Measurements from ENCODE around the gene RREB1. TPM values are rescaled to one million over a fixed set of nuclear protein-coding genes. Genes with fewer than 3 reads are reported as not detected.

Gene RREB1
- total and polyA plus RNA-seq, 2 donors (not counting 3 experiments of a cell fraction or from before 2014, with no cell fraction given) = 3.7 to 33.0 TPM

- intact Hi-C loops (cut with micrococcal nuclease) (loop anchor here (1.0 kb wide), 1 partner anchor 130 kb away; no protein-coding TSS in a partner anchor), dilution Hi-C loops (cut with MboI; ENCODE audit: extremely low pct_ligation_motif_present, low sequenced_read_pairs) (no loop called here)
- Histone ChIP-seq H3K27ac (ENCODE audit: insufficient read depth, low read depth, low read length) (no peak overlapping the region), H3K4me1 (ENCODE audit: control insufficient read depth, extremely low read depth, insufficient read depth, low read length) (no peaks in the 10 kb centered on the region), H3K4me3 (replicated peaks in 1 of 3; ENCODE audit: insufficient read depth in 1 of 3, low read depth in 1 of 3, low read length in 3 of 3) (no peak overlapping the region), H3K9me3 (replicated peaks; ENCODE audit: control insufficient read depth, insufficient read depth, low read length) (no peaks in the 10 kb centered on the region), H3K79me2 (ENCODE audit: control insufficient read depth, insufficient read depth, low read length) (peaks cover 3% of the 10 kb centered on the region), H3K36me3 (ENCODE audit: control insufficient read depth in 2 of 2, extremely low read depth in 1 of 2, insufficient read depth in 2 of 2, low read length in 2 of 2) (peaks cover 0 to 10% of the 10 kb centered on the region in 2 experiments), H3K4me2 (ENCODE audit: insufficient read depth, low read length) (no peak overlapping the region), H4K20me1 (replicated peaks; ENCODE audit: control insufficient read depth, extremely low read depth, insufficient read depth, low read length) (peaks cover 2% of the 10 kb centered on the region), H3K9me1 (replicated peaks; ENCODE audit: control insufficient read depth, extremely low read depth, insufficient read depth, low read length) (no peaks in the 10 kb centered on the region), H3K9ac (replicated peaks; ENCODE audit: extremely low read depth, insufficient read depth, low read length) (no peak overlapping the region), H2AFZ (ENCODE audit: low read depth, low read length) (no peak overlapping the region), H3K27me3 (ENCODE audit: control insufficient read depth in 2 of 2, insufficient read depth in 2 of 2, low read length in 2 of 2) (no peaks in the 10 kb centered on the region)
- no peak for TF ChIP-seq FOS (IDR thresholded peaks at IDR 0.05; ENCODE audit: borderline replicate concordance, insufficient read depth, low read length)
- TF ChIP-seq MYC (IDR thresholded peaks at IDR 0.05; ENCODE audit: low read depth, low read length) = no peak
- TF ChIP-seq JUN (IDR thresholded peaks at IDR 0.05; ENCODE audit: borderline replicate concordance, insufficient read depth, insufficient read length, low read depth) = no peak
- no peak for TF ChIP-seq MAX (IDR thresholded peaks at IDR 0.05; ENCODE audit: insufficient read depth, insufficient read length)
- TF ChIP-seq CTCF (IDR thresholded peaks at IDR 0.05; ENCODE audit: extremely low read depth in 1 of 2, insufficient read depth in 1 of 2, low read depth in 1 of 2, low read length in 2 of 2) = no peak
- no peak for TF ChIP-seq GATA2 (IDR thresholded peaks at IDR 0.05; ENCODE audit: insufficient read depth, insufficient read length, low read depth, low read length)
- no peak for TF ChIP-seq POLR2A (IDR thresholded peaks at IDR 0.05; ENCODE audit: low read depth, low read length)
- no peak for TF ChIP-seq EZH2 (IDR thresholded peaks at IDR 0.05; ENCODE audit: borderline replicate concordance, low read depth, low read length, severe bottlenecking)
- no peak for TF ChIP-seq POLR2AphosphoS5 (IDR thresholded peaks at IDR 0.05; ENCODE audit: insufficient read depth, low read depth, low read length)
- FAIRE-seq (no peak), DNase-seq (ENCODE audit: low read depth, low spot score) (no peak)
- BruUV-seq (replicated peaks) = no TSS peak
- ChIA-PET CTCF (interaction anchor here (1.5 to 3.2 kb wide), 4 partner anchors 480 to 562 kb away, joined by 7 to 30 read pairs (median 16); no protein-coding TSS in a partner anchor), POLR2A (no interaction called here)
Observed at GRCh38 chr6:7239590-7239948, 131.8 kb downstream of the RREB1 start.

Data from endothelial cell of umbilical vein (primary cell).